ENCODE measurements around the gene SNUPN.

- TF ChIP-seq HDGF (IDR thresholded peaks at IDR 0.05; ENCODE audit: borderline replicate concordance), result no peak
- no peak for TF ChIP-seq NFRKB (IDR thresholded peaks at IDR 0.05)
- TF ChIP-seq FOXM1 (IDR thresholded peaks at IDR 0.05; ENCODE audit: borderline replicate concordance), result no peak
- no peak for TF ChIP-seq ELF4 (IDR thresholded peaks at IDR 0.05)
- TF ChIP-seq ARNT (IDR thresholded peaks at IDR 0.05), result no peak
- no peak for TF ChIP-seq FOXK2 (IDR thresholded peaks at IDR 0.05)
- no peak for TF ChIP-seq BHLHE40 (IDR thresholded peaks at IDR 0.05; ENCODE audit: borderline replicate concordance)
- TF ChIP-seq L3MBTL2 (conservative IDR thresholded peaks at IDR 0.05), result no peak
- TF ChIP-seq CTBP1 (IDR thresholded peaks at IDR 0.05; ENCODE audit: borderline replicate concordance), result no peak
These were observed 18.5 kb downstream of the SNUPN start for GRCh38 chr15:75606711-75607699.
